HepG2 (cell line): ENCODE data around the gene MRPS18C. TPM values are rescaled to one million over a fixed set of nuclear protein-coding genes. Genes with fewer than 3 reads are reported as not detected.

ENCODE experiments used
- ATAC-seq: fragments of 200-7000 bp; cut with Tn5 transposase; 3 replicates; pipeline ENCODE4 v1.9.1; 2020; ENCODE audit warnings: mild to moderate bottlenecking, moderate library complexity
- BruUV-seq: library from RNA; stranded (reverse); fragments of 400-500 nt; replicated peaks from 2 replicates; lab custom pipeline; 2021; lab: Mats Ljungman, UMichigan
- CTCF ChIA-PET: fragments of 300-600 bp; formaldehyde crosslinking; extraction: SDS; loops from one replicate; lab custom pipeline; 2021; ENCODE audit warnings: low total read pairs, inconsistent platforms, low intra/inter-chr PET ratio; lab: Yijun Ruan, JAX
- POLR2A ChIA-PET: fragments of 350-600 bp; sonication (Branson Sonifier 250); formaldehyde crosslinking; loops from one replicate; lab custom pipeline; 2020; ENCODE audit warnings: antibody characterized with exemption, inconsistent platforms; lab: Yijun Ruan, JAX
- DNase-seq: peaks from one replicate; pipeline ENCODE4 v3.0.0-alpha.2; 2015; ENCODE audit warnings: low spot score
- FAIRE-seq: peaks from 3 replicates; lab custom pipeline; 2011; peaks lifted over from hg19 to GRCh38; lab: Jason Lieb, UNC
- H2AFZ ChIP-seq: one replicate; pipeline ENCODE4 v1.6.1; 2011; ENCODE audit warnings: low read length, inconsistent platforms
- H3K27ac ChIP-seq: fragments of 300-600 bp; 3 replicates; pipeline ENCODE4 v1.8.0; 2011; ENCODE audit warnings: mixed run types, mild to moderate bottlenecking, mixed read lengths, low read length, inconsistent platforms; ENCODE audit not compliant: insufficient read depth; ENCODE audit errors: extremely low read length
- H3K27me3 ChIP-seq, 2 experiments: fragments of 200-600 bp in 1 of 2; 2 replicates in 1 of 2; 3 replicates in 1 of 2; pipeline versions ENCODE4 v1.6.0 to v1.8.0; 2011; ENCODE audit warnings: low read length in 2 of 2, mild to moderate bottlenecking in 2 of 2, moderate library complexity in 2 of 2, inconsistent platforms in 1 of 2; ENCODE audit not compliant: insufficient read depth in 2 of 2, control insufficient read depth in 1 of 2
- H3K36me3 ChIP-seq, 2 experiments: fragments of 200-600 bp in 1 of 2; replicated peaks in 1 of 2; 2 replicates in 1 of 2; 3 replicates in 1 of 2; pipeline versions ENCODE4 v1.5.1 to v1.8.0; 2011; ENCODE audit warnings: low read length in 2 of 2, inconsistent platforms in 1 of 2; ENCODE audit not compliant: insufficient read depth in 2 of 2, control insufficient read depth in 1 of 2
- H3K4me1 ChIP-seq: 2 replicates; pipeline ENCODE4 v1.5.1; 2012; ENCODE audit warnings: low read length, inconsistent platforms; ENCODE audit not compliant: insufficient read depth
- H3K4me2 ChIP-seq: 2 replicates; pipeline ENCODE4 v1.6.0; 2011; ENCODE audit warnings: low read depth, low read length, inconsistent platforms
- H3K4me3 ChIP-seq, 3 experiments: fragments of 200-600 bp in 1 of 3; sonication (generic), shearing (Covaris generic) in 1 of 3; replicated peaks in 1 of 3; 2 replicates each; pipeline ENCODE4 v1.5.1; 2011 to 2016; ENCODE audit warnings: low read length in 3 of 3, inconsistent platforms in 2 of 3, low read depth in 2 of 3, mild to moderate bottlenecking in 2 of 3, control low read depth in 1 of 3, mixed read lengths in 1 of 3; ENCODE audit not compliant: insufficient read depth in 1 of 3
- H3K79me2 ChIP-seq: one replicate; pipeline ENCODE4 v1.6.1; 2011; ENCODE audit warnings: low read length, inconsistent platforms; ENCODE audit not compliant: insufficient read depth
- H3K9ac ChIP-seq: 2 replicates; pipeline ENCODE4 v1.6.0; 2011; ENCODE audit warnings: mild to moderate bottlenecking, low read depth, low read length, inconsistent platforms; ENCODE audit not compliant: insufficient read depth
- H3K9me3 ChIP-seq: 2 replicates; pipeline ENCODE4 v1.5.1; 2012; ENCODE audit warnings: mild to moderate bottlenecking, low read length
- H4K20me1 ChIP-seq: 2 replicates; pipeline ENCODE4 v1.6.0; 2011; ENCODE audit warnings: inconsistent platforms, mild to moderate bottlenecking, low read length, moderate library complexity; ENCODE audit not compliant: insufficient read depth
- ARNTL ChIP-seq: sonication (generic); formaldehyde crosslinking; IDR thresholded peaks from 2 replicates; pipeline ENCODE4 v1.4.0; 2020; ENCODE audit warnings: mild to moderate bottlenecking, missing genetic modification reagents
- GFI1 ChIP-seq: sonication (generic); formaldehyde crosslinking; IDR thresholded peaks from 2 replicates; pipeline ENCODE4 v1.5.0; 2020; ENCODE audit warnings: missing genetic modification reagents, mild to moderate bottlenecking, borderline replicate concordance
- KDM4B ChIP-seq: sonication (generic); formaldehyde crosslinking; IDR thresholded peaks from 2 replicates; pipeline ENCODE4 v1.4.0; 2020; ENCODE audit warnings: missing genetic modification reagents
- KDM5A ChIP-seq: fragments of 200-600 bp; sonication (generic); IDR thresholded peaks from 2 replicates; pipeline ENCODE4 v1.7.0; 2018; ENCODE audit warnings: antibody characterized with exemption, mild to moderate bottlenecking, low read length, borderline replicate concordance
- MED1 ChIP-seq: sonication (generic); formaldehyde crosslinking; IDR thresholded peaks from 2 replicates; pipeline ENCODE4 v1.4.0; 2020; ENCODE audit warnings: missing genetic modification reagents
- PBX2 ChIP-seq: IDR thresholded peaks from 2 replicates; pipeline ENCODE4 v1.6.1; 2016; ENCODE audit warnings: control low read depth
- TFDP1 ChIP-seq: IDR thresholded peaks from 2 replicates; pipeline ENCODE4 v1.6.1; 2016; ENCODE audit warnings: missing compliant biosample characterization, missing genetic modification reagents, borderline replicate concordance
- THAP8 ChIP-seq: sonication (generic); formaldehyde crosslinking; IDR thresholded peaks from 2 replicates; pipeline ENCODE4 v1.5.1; 2020; ENCODE audit warnings: missing genetic modification reagents, mild to moderate bottlenecking, borderline replicate concordance
- ZBTB44 ChIP-seq: sonication (generic); formaldehyde crosslinking; IDR thresholded peaks from 2 replicates; pipeline ENCODE4 v1.4.0; 2020; ENCODE audit warnings: missing genetic modification reagents
- ZBTB49 ChIP-seq: sonication (generic); formaldehyde crosslinking; IDR thresholded peaks from 2 replicates; pipeline ENCODE4 v1.4.0; 2020; ENCODE audit warnings: missing genetic modification reagents, borderline replicate concordance
- ZFP62 ChIP-seq: sonication (generic); formaldehyde crosslinking; IDR thresholded peaks from 2 replicates; pipeline ENCODE4 v1.4.0; 2020; ENCODE audit warnings: missing genetic modification reagents
- ZNF234 ChIP-seq: sonication (generic); formaldehyde crosslinking; conservative IDR thresholded peaks from 2 replicates; pipeline ENCODE4 v1.5.1; 2020; ENCODE audit warnings: mild to moderate bottlenecking, missing genetic modification reagents
- ZNF710 ChIP-seq: sonication (generic); formaldehyde crosslinking; IDR thresholded peaks from 2 replicates; pipeline ENCODE4 v1.5.0; 2020; ENCODE audit warnings: mild to moderate bottlenecking, missing genetic modification reagents, borderline replicate concordance
- ZNF772 ChIP-seq: sonication (generic); formaldehyde crosslinking; IDR thresholded peaks from 2 replicates; pipeline ENCODE4 v1.5.0; 2020; ENCODE audit warnings: mild to moderate bottlenecking, missing genetic modification reagents
- ZNF883 ChIP-seq: sonication (generic); formaldehyde crosslinking; IDR thresholded peaks from 2 replicates; pipeline ENCODE4 v1.5.1; 2020; ENCODE audit warnings: mild to moderate bottlenecking, missing genetic modification reagents; ENCODE audit errors: not compliant biosample characterization
- ZSCAN9 ChIP-seq: IDR thresholded peaks from 2 replicates; pipeline ENCODE4 v1.6.1; 2016; ENCODE audit warnings: borderline replicate concordance
- WGBS: methylation state at CpG from one replicate; pipeline ENCODE4 v1.1.6; 2017; ENCODE audit warnings: low lambda C conversion rate; 5-methylcytosine and 5-hydroxymethylcytosine counted together
- in situ Hi-C: cut with HindIII; loops from 2 replicates; pipeline ENCODE4 v1.10.0; 2017; ENCODE audit warnings: low pct_unique_long_range_greater_than_20kb; ENCODE audit not compliant: extremely low pct_ligation_motif_present
- intact Hi-C: fragments of 100-400 bp; cut with micrococcal nuclease; formaldehyde crosslinking; loops from one replicate; pipeline ENCODE4 v1.10.0; 2022; ENCODE audit not compliant: unreplicated experiment
- polyA plus RNA-seq, 8 experiments: library from polyadenylated mRNA; depleted of rRNA in 3 of 8; stranded (reverse) in 7 of 8; unstranded in 1 of 8; fragments of >200 nt; fragmentation: Illumina TruSeq in 4 of 8; extraction: Trizol in 4 of 8; gene quantifications; 2 replicates each; pipeline versions ENCODE4 v1.2.1 to v1.2.3, GENCODE V29; 2011 to 2016; ENCODE audit warnings: low read depth in 4 of 8, missing spikeins in 1 of 8, mixed read lengths in 1 of 8; ENCODE audit not compliant: insufficient read depth in 1 of 8
- total RNA-seq, 5 experiments: library from RNA; depleted of rRNA; stranded (reverse); fragments of >200 nt; fragmentation: Illumina TruSeq; extraction: Trizol; gene quantifications; 2 replicates each; pipeline ENCODE4 v1.2.3, GENCODE V29; 2016; ENCODE audit warnings: low read depth in 1 of 5

MRPS18C gene
- total and polyA plus RNA-seq, 2 of the 13 experiments (the other 11 are each of a cell fraction or from before 2014, with no cell fraction given): 45.4 to 124 TPM

GRCh38 chr4:83417566-83417965 is 38.3 kb upstream of the MRPS18C start:
- Histone ChIP-seq H2AFZ (no peak overlapping the region), H3K4me1 (no peaks in the 10 kb centered on the region), H3K27ac (no peak overlapping the region), H3K36me3 (peaks cover 5 to 24% of the 10 kb centered on the region in 2 experiments; a peak in 4 of 5 replicates), H3K4me2 (no peak overlapping the region), H3K79me2 (no peaks in the 10 kb centered on the region), H3K9ac (no peak overlapping the region), H3K9me3 (no peaks in the 10 kb centered on the region), H4K20me1 (no peaks in the 10 kb centered on the region), H3K27me3 (no peaks in the 10 kb centered on the region), H3K4me3 (no peak overlapping the region)
- no peak for DNase-seq
- in situ Hi-C loops (no loop called here), intact Hi-C loops (loop anchor here (10.0 kb wide), 1 partner anchor 53 kb away; no protein-coding TSS in a partner anchor)
- 97% methylated on average over 4 of the region's 4 CpGs for WGBS
- no TSS peak for BruUV-seq
- ChIA-PET CTCF (no interaction called here), POLR2A (no interaction called here)
- no peak for ATAC-seq
- no peak for FAIRE-seq
- TF ChIP-seq MED1 (CRISPR knock-in tag): no peak
- no peak for TF ChIP-seq ZSCAN9 (CRISPR knock-in tag)
- TF ChIP-seq ZNF772 (CRISPR knock-in tag): no peak
- no peak for TF ChIP-seq KDM5A
- no peak for TF ChIP-seq GFI1 (CRISPR knock-in tag)
- TF ChIP-seq ZFP62: no peak
- no peak for TF ChIP-seq ZBTB49 (CRISPR knock-in tag)
- no peak for TF ChIP-seq KDM4B
- no peak for TF ChIP-seq ZBTB44 (CRISPR knock-in tag)
- no peak for TF ChIP-seq ZNF710
- TF ChIP-seq PBX2: no peak
- no peak for TF ChIP-seq ARNTL
- TF ChIP-seq ZNF234 (CRISPR knock-in tag): no peak
- TF ChIP-seq TFDP1 (CRISPR knock-in tag): no peak
- TF ChIP-seq ZNF883 (CRISPR knock-in tag): no peak
- TF ChIP-seq THAP8 (CRISPR knock-in tag): no peak
